Mononuclear cell (primary cell): ENCODE measurements around the gene RPL27A. TPM values are rescaled to one million over a fixed set of nuclear protein-coding genes. Genes with fewer than 3 reads are reported as not detected.

Experiments
- H3K27me3 ChIP-seq: 2 replicates; pipeline ENCODE4 v1.6.0; 2011; ENCODE audit warnings: low read length, control low read depth; ENCODE audit not compliant: insufficient read depth
- H3K4me1 ChIP-seq: 2 replicates; pipeline ENCODE4 v1.5.1; 2011; ENCODE audit warnings: mild to moderate bottlenecking, low read length, control low read depth; ENCODE audit not compliant: insufficient read depth
- H3K4me3 ChIP-seq: 2 replicates; pipeline ENCODE4 v1.5.1; 2011; ENCODE audit warnings: mild to moderate bottlenecking, low read length, moderate library complexity
- H3K9me3 ChIP-seq: 2 replicates; pipeline ENCODE4 v1.5.1; 2011; ENCODE audit warnings: low read depth, mild to moderate bottlenecking, control low read depth, low read length
- total RNA-seq: library from RNA; depleted of rRNA; stranded (reverse); fragments of >200 nt; gene quantifications from one replicate; pipeline ENCODE4 v1.2.3, GENCODE V29; 2012

RPL27A gene
- total RNA-seq, 1 donor: 1,583 TPM

DNA sequence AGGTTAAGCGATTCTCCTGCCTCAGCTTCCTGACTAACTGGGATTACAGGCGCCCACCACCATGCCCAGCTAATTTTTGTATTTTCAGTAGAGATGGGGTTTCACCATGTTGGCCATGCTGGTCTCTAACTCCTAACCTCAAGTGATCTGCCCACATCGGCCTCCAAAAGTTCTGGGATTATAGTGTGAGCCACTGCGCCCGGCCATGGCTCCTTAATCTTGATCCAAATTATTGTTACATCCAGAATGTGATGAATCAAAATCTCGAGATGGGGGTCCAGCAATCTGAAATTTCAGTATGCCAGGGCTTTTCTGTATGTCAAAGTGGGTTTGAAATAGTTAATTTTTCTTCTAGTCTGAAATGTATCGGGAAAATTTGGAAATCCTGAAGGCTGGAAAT lies 3.7 kb downstream of the RPL27A start:
- H3K4me1 ChIP-seq: peaks cover 42% of the 10 kb centered on the region
- H3K27me3 ChIP-seq: no peaks in the 10 kb centered on the region

DNA sequence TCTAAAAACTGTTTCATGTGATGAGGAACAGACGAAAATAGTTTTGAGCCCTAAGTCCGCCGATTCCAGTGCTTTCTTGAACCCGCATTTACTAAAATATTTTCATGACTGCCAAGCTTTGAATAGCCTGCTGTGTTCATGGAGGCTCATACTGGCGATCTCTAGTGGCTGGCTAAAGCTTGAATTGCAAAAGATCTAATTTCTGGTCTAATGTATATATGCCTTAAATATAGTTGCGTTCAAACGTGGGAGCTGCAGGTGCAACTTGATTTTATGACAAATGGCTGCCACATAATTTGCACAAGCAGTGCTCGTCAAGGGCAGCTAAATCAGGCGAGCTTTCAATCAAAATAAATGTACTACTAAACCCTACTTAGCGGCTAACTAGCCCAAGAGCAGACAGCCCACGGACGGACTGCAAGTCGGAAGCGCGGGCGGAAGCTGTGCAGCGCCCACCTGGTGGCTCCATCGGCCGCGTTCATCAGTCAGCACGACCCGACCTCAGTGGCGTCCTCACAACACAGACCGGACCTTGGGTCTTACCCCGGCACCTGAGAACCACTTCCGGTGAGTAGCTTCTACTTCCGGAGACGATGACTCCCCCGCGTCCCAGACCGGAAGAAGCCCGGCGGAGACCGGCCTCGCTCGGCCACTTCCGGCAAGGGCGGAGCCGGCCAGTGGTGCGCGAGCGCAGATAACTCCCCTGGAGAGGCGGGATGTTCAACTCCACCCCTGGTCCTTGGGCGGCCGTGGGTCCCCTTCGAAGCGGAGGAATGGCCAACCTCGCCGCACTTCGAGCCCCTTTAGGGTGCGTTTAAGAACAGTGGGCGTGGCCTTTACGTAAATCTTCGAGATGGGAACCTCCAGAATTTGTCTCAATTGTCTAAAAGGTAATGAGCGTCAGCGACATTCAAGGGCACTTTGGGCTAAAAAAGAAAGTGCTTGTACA lies 6.1 kb downstream of the RPL27A start:
- peaks cover 28% of the 10 kb centered on the region for H3K4me1 ChIP-seq
- H3K27me3 ChIP-seq: no peaks in the 10 kb centered on the region
- no peaks in the 10 kb centered on the region for H3K9me3 ChIP-seq
- H3K4me3 ChIP-seq: peak overlapping the region; percentile 61

More for the DNA sequence above, 3.7 kb downstream of the RPL27A start:
- no peaks in the 10 kb centered on the region for H3K9me3 ChIP-seq
- H3K4me3 ChIP-seq: no peak overlapping the region

DNA sequence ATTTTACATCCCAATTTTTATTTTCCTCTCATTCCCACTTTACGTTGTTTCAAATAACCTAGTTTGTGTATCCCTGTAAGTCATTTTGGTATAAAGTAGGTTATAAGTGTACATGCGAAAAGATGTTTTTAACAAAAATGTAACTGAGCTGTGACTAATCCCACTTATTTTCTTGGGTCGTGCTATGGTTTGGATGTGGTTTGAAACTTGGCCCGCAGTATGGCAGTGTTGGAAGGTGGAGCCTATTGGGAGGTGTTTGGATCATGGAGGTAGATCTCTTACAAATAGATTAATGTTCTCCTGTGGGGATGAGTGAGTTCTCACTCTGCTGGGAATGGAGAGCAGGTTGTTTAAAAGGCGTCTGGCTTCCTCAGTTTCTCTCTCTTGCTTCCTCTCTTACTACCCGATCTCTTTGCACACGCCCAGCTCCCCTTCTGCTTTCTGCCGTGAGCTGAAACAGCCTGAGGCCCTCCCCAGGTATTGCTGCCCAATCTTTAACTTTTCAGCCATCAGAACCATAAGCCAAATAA lies 7.2 kb downstream of the RPL27A start:
- H3K4me3 ChIP-seq: no peak overlapping the region
- no peaks in the 10 kb centered on the region for H3K27me3 ChIP-seq
- no peaks in the 10 kb centered on the region for H3K9me3 ChIP-seq
- H3K4me1 ChIP-seq: peaks cover 20% of the 10 kb centered on the region

DNA sequence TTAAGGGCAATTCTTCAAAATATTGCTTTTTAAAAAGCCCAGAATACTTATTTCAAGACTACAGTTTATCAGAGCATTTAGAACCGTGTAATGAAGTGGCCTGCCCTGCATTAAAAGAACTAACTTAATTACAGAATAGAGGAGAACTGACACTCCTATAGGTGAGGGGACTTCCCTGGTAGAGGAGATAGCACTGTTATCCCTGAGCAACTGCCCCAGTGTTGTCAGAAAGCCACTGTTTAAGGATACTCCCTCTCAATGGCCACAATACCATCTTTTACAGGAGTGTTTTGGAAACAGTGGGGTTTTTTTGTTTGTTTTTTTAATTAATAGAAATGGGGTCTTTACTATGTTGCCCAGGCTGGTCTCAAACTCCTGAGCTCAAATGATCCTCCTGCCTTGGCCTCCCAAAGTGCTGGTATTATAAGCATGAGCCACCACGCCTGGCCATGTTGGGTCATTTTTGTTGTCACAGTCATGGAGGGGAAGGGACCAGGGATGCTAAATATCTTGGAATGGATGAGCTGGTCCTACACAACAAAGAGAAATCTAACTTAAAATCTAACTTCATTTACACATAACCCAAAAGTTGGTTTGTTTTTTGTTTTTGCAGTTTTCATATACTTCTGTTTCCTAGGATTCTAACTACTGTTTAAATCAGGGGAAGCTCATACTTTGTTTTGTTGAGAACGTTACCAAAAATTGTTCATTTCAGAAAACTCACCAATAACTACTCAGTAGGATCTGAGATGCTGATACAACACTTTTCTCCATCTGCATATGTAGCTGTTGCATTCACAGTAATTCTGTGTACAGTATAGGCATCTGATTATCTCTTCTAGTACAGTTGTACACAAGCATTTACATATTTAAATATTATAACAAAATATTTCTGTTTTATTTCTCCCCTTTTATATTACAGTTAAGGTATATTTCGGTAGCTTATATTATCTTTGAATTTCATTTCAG lies 8.1 kb downstream of the RPL27A start:
- Histone ChIP-seq H3K27me3 (no peaks in the 10 kb centered on the region), H3K9me3 (no peaks in the 10 kb centered on the region), H3K4me1 (peaks cover 20% of the 10 kb centered on the region), H3K4me3 (no peak overlapping the region)

- H3K4me1 ChIP-seq: peaks cover 20% of the 10 kb centered on the region
- no peaks in the 10 kb centered on the region for H3K27me3 ChIP-seq
- no peaks in the 10 kb centered on the region for H3K9me3 ChIP-seq
- H3K4me3 ChIP-seq: no peak overlapping the region
Observed at GRCh38 chr11:8691601-8692000, 9.0 kb downstream of the RPL27A start.

DNA sequence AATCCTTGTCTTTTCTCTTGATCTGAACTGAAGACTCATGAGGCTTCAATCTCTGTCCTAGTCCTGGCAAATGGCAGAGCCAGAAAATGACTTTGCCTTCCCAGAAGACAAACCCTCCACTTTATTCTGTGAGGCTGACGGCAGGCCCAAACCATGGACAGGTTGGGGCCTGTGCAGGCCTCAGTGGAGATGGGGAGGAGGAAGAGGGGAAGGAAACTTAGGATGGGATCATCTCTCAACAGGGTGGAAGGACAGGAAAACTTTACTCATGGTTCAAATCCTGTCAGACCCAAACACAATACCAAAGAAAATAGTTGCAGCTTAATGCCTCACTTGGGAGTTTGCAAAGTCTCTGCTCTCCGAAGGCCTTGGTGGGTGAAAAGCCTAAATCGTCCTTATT lies 9.8 kb downstream of the RPL27A start:
- Histone ChIP-seq H3K27me3 (no peaks in the 10 kb centered on the region), H3K9me3 (no peaks in the 10 kb centered on the region), H3K4me1 (peaks cover 20% of the 10 kb centered on the region), H3K4me3 (no peak overlapping the region)

- H3K9me3 ChIP-seq: no peaks in the 10 kb centered on the region
- no peak overlapping the region for H3K4me3 ChIP-seq
- peaks cover 15% of the 10 kb centered on the region for H3K4me1 ChIP-seq
- H3K27me3 ChIP-seq: no peaks in the 10 kb centered on the region
Observed at GRCh38 chr11:8693010-8693551, 10.5 kb downstream of the RPL27A start.

DNA sequence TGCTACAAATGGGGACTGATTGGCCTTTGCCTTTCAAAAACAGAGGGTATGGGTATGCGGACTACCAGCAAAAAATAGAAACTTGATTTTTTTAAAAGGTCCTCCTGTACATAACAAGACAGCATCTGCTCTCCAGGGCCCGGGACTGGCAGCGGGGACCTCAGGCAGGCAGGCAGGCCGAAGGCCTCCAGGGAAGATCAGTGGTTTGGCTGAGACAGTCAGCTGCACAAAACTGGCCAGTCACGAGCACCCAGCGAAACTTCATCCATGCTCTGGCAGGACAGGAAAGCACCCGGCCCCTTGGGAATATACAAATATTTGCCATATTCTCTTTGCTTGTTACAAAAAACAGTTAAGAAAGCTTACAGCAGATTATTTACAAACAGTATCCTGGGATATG lies 11.0 kb downstream of the RPL27A start:
- Histone ChIP-seq H3K4me3 (no peak overlapping the region), H3K27me3 (no peaks in the 10 kb centered on the region), H3K9me3 (no peaks in the 10 kb centered on the region), H3K4me1 (peaks cover 10% of the 10 kb centered on the region)

GRCh38 chr11:8694137-8694536 lies 11.5 kb downstream of the RPL27A start:
- Histone ChIP-seq H3K9me3 (no peaks in the 10 kb centered on the region), H3K27me3 (no peaks in the 10 kb centered on the region), H3K4me1 (peaks cover 9% of the 10 kb centered on the region), H3K4me3 (no peak overlapping the region)

DNA sequence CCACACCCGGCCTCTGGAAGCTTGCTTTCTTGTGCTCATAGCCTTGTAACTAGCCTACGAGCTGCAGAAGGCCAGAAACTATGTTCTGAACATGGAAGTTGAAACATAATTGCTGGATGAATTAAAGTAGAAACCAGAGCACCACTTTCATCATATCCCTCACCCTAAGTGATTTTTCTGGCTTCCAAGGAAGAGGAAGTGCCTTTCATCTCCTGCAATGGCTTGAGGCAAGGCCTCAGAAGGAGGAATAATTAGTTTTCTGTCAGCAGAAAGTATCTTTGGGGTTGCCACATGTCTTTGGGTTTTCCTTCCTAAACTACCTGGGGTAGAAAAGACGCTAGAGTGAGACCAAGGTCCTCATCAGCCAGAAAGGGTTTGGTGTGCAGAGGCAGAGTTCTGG lies 14.5 kb downstream of the RPL27A start:
- peaks cover 10% of the 10 kb centered on the region for H3K4me1 ChIP-seq
- no peak overlapping the region for H3K4me3 ChIP-seq
- H3K27me3 ChIP-seq: no peaks in the 10 kb centered on the region
- no peaks in the 10 kb centered on the region for H3K9me3 ChIP-seq

DNA sequence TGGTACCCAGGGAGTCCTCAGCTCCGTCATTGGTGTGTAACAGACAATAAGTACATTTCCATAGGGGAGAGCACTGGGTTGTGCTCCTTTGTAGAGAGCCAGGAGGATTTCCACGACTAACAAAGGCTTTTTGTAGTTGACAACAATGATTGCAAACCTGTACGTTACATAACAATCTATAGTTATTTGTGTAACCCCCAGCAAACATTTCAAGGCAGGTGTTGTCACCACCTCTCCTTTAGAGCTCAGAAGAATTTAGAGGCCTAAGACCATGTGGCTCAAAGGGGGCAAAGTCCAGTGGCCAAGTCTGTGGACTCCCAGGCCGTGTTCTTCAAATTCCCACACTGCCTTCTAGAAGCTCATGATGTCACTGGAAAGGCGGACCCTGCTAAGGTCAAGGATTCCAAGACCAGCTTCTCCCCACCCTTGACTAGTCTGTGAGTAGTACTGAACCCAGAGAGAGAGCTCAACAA lies 15.8 kb downstream of the RPL27A start:
- no peaks in the 10 kb centered on the region for H3K9me3 ChIP-seq
- H3K4me3 ChIP-seq: no peak overlapping the region
- H3K27me3 ChIP-seq: no peaks in the 10 kb centered on the region
- H3K4me1 ChIP-seq: peaks cover 10% of the 10 kb centered on the region

DNA sequence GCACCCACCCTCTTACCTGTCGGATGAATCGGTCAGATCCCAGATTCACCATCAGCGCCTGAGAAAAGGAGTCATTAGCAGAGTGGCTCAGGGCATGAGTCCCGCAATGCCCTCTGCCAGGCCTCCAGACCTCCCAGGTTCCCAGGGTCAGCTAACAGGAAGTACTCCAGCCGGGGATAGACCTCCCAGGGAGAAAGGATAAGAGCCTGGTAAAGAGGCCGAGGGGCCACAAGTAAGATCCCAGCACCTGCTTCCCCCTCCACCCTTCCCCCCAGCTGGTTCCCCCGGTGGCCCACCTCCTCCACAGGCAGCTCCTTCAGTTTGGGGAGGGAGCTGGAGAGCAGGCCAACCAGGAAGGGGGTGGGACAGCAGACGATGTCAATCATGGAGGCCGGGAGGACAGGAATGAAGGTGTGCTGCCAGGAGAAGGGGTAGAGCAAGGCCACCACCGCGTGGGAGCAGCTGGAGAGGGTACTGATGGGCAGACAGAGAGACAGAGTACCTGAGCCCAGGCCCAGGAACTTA lies 16.4 kb downstream of the RPL27A start:
- Histone ChIP-seq H3K9me3 (no peaks in the 10 kb centered on the region), H3K4me1 (peaks cover 12% of the 10 kb centered on the region), H3K27me3 (no peaks in the 10 kb centered on the region), H3K4me3 (no peak overlapping the region)

DNA sequence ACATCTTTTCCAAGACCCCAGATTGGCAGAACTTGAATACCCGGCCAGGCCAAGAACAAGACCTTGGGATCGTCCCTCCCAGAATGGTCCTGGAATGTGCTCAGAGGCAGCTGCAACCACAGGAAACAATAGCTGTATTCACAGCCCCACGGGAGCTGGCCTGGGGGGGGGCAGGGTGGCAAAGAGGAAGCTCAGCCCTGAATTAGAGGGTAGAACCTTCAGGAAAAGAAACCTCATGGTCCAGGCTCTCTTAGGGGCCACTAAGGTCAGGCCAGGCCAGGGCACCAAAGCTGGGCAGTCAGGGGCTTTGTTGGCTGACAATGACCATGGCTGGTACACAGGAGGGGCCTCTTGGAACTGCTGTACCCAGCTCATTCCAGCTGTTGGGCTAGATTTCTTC lies 17.3 kb downstream of the RPL27A start:
- Histone ChIP-seq H3K27me3 (no peaks in the 10 kb centered on the region), H3K9me3 (no peaks in the 10 kb centered on the region), H3K4me3 (no peak overlapping the region), H3K4me1 (peaks cover 22% of the 10 kb centered on the region)

DNA sequence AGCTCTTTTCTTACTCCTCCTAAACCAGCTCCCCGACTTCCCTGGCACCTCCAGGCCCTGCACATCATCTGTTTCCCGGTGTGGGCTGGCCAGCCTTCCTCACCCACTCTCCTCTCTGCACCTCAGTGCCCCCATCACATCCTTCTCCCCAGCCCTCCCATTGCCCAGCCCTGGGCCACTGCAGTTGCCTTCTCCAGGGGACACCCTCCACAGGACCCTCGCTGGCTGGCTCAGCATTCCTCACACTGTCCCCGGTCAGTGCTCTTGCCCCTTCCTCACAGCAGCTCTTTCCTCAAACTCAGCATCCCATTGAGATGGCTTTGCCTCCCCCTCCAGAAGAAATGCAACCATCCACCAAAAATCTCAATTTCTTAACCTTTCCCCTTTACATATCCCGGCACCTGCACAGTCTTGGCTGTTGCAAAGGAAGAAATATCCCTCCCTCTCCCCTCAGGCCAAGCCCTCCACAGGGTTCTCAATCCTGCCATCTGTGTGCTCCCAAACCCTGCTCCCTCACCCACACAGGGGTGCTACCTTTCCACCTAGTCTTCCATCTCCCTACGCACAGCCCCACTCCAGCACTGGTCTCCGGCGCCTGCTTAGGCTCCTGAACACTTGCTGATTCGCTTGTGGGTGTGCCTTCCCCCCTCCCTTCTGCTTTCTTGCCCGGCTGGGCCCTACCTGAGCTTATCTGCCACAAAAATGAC lies 19.5 kb downstream of the RPL27A start:
- Histone ChIP-seq H3K9me3 (no peaks in the 10 kb centered on the region), H3K4me3 (no peak overlapping the region), H3K4me1 (peaks cover 27% of the 10 kb centered on the region), H3K27me3 (no peaks in the 10 kb centered on the region)
